GM12872 (cell line): ENCODE measurements around the gene PIGZ.

ENCODE experiments used
- CTCF ChIP-seq: IDR thresholded peaks from 3 replicates; pipeline ENCODE4 v1.5.1; 2011; ENCODE audit warnings: low read depth, mild to moderate bottlenecking, low read length, moderate library complexity; ENCODE audit not compliant: insufficient read depth

PIGZ gene

GRCh38 chr3:196985954-196986885 is 17.6 kb upstream of the PIGZ start:
- no peak for TF ChIP-seq CTCF

- no peak for TF ChIP-seq CTCF
Measured at GRCh38 chr3:196985298-196985697, 16.7 kb upstream of the PIGZ start.

GRCh38 chr3:196983186-196983585 is 14.6 kb upstream of the PIGZ start:
- TF ChIP-seq CTCF, result no peak

GRCh38 chr3:196981657-196982056 is 13.0 kb upstream of the PIGZ start:
- TF ChIP-seq CTCF, result no peak

- no peak for TF ChIP-seq CTCF
Measured at GRCh38 chr3:196979545-196979944, 10.9 kb upstream of the PIGZ start.

- TF ChIP-seq CTCF, result no peak
Measured at GRCh38 chr3:196976941-196977340, 8.3 kb upstream of the PIGZ start.

- TF ChIP-seq CTCF, result no peak
Measured at GRCh38 chr3:196975349-196975748, 6.7 kb upstream of the PIGZ start.
